ENCODE data around the gene ANKRD53.
"Not testable (repeated sequence)": the region's sequence is repeated elsewhere in the genome, so short reads cannot be mapped to it uniquely, and the experiment has no call there.

Gene ANKRD53

GRCh38 chr2:70992945-70993853 lies 14.8 kb downstream of the ANKRD53 start:
- peak; percentile 24 for DNase-seq

- peak; percentile 39 for DNase-seq
Measured at GRCh38 chr2:70994009-70994698, 15.7 kb downstream of the ANKRD53 start.

- peak; percentile 96 for DNase-seq
Measured at GRCh38 chr2:70994699-70995425, 16.4 kb downstream of the ANKRD53 start, which contains the start of gene TEX261. TSS of gene TEX261 (minus strand) at chr2:70994873. CDS start at chr2:70994757, 116 bp downstream.

GRCh38 chr2:70995426-70995729 lies 16.9 kb downstream of the ANKRD53 start:
- DNase-seq, result peak; percentile 79

- not testable (repeated sequence) for DNase-seq
Measured at GRCh38 chr2:70998885-70999284, 20.5 kb downstream of the ANKRD53 start.

- no peak for DNase-seq
Measured at GRCh38 chr2:70999362-70999761, 20.9 kb downstream of the ANKRD53 start.

GRCh38 chr2:70999931-71000330 lies 21.5 kb downstream of the ANKRD53 start:
- not testable (repeated sequence) for DNase-seq

GRCh38 chr2:71000780-71001591 lies 22.6 kb downstream of the ANKRD53 start:
- DNase-seq, result peak; percentile 88

GRCh38 chr2:71001592-71001927 lies 23.1 kb downstream of the ANKRD53 start:
- no peak for DNase-seq

- no peak for DNase-seq
Measured at GRCh38 chr2:71001981-71002570, 23.6 kb downstream of the ANKRD53 start.

- no peak for DNase-seq
Measured at GRCh38 chr2:71003396-71003795, 25.0 kb downstream of the ANKRD53 start.

GRCh38 chr2:71003966-71004755 lies 25.7 kb downstream of the ANKRD53 start:
- no peak for DNase-seq

GRCh38 chr2:71004857-71005256 lies 26.4 kb downstream of the ANKRD53 start:
- no peak for DNase-seq

- DNase-seq, result no peak
Measured at GRCh38 chr2:71005271-71006202, 27.1 kb downstream of the ANKRD53 start.

- DNase-seq, result no peak
Measured at GRCh38 chr2:71006323-71006722, 27.9 kb downstream of the ANKRD53 start.

- DNase-seq, result no peak
Measured at GRCh38 chr2:71006955-71007799, 28.7 kb downstream of the ANKRD53 start.

- no peak for DNase-seq
Measured at GRCh38 chr2:71008342-71008741, 29.9 kb downstream of the ANKRD53 start.

- DNase-seq, result not testable (repeated sequence)
Measured at GRCh38 chr2:71011786-71012185, 33.4 kb downstream of the ANKRD53 start.

GRCh38 chr2:71018625-71019024 lies 40.2 kb downstream of the ANKRD53 start:
- no peak for DNase-seq
